ENCODE measurements around the gene PES1. TPM values are rescaled to one million over a fixed set of nuclear protein-coding genes. Genes with fewer than 3 reads are reported as not detected.

Gene PES1
- total and polyA plus RNA-seq, 2 of the 13 experiments (the other 11 are each of a cell fraction or from before 2014, with no cell fraction given), result 65.1 to 94.7 TPM

- peak; percentile 66 for TF ChIP-seq HNF1B (CRISPR knock-in tag; IDR thresholded peaks at IDR 0.05)
- no peak for TF ChIP-seq ZNF704 (CRISPR knock-in tag; IDR thresholded peaks at IDR 0.05; ENCODE audit: borderline replicate concordance)
- peak; percentile 25; the same call in 1 of the 2 replicates for TF ChIP-seq RXRB (CRISPR knock-in tag; IDR thresholded peaks at IDR 0.05; ENCODE audit: borderline replicate concordance)
- TF ChIP-seq LBX2 (CRISPR knock-in tag; IDR thresholded peaks at IDR 0.05; ENCODE audit: borderline replicate concordance), result no peak
- TF ChIP-seq XRCC5 (optimal IDR thresholded peaks at IDR 0.05; ENCODE audit: low read length), result peak; percentile 37
- TF ChIP-seq ZNF512B (CRISPR knock-in tag; IDR thresholded peaks at IDR 0.05; ENCODE audit: borderline replicate concordance), result no peak
- TF ChIP-seq FOXJ3 (CRISPR knock-in tag; IDR thresholded peaks at IDR 0.05; ENCODE audit: borderline replicate concordance), result no peak
- TF ChIP-seq ZNF335 (CRISPR knock-in tag; IDR thresholded peaks at IDR 0.05), result peak; percentile 83; the same call in 1 of the 2 replicates
- TF ChIP-seq RAD51 (IDR thresholded peaks at IDR 0.05; ENCODE audit: borderline replicate concordance), result no peak
- TF ChIP-seq MIXL1 (CRISPR knock-in tag; IDR thresholded peaks at IDR 0.05), result 0 out of 2 replicates have a peak, but pooled peaks have one; percentile 24
- TF ChIP-seq ZFAT (CRISPR knock-in tag; conservative IDR thresholded peaks at IDR 0.05), result no peak
- TF ChIP-seq ZNF549 (CRISPR knock-in tag; IDR thresholded peaks at IDR 0.05), result peak; percentile 98
- peak; percentile 31; the same call in 1 of the 2 replicates for TF ChIP-seq KDM2A (CRISPR knock-in tag; IDR thresholded peaks at IDR 0.05; ENCODE audit: borderline replicate concordance, low read depth)
- peak; percentile 41; the same call in 1 of the 2 replicates for TF ChIP-seq NCOR1 (IDR thresholded peaks at IDR 0.05; ENCODE audit: borderline replicate concordance, low read length)
- no peak for TF ChIP-seq TRIM22 (IDR thresholded peaks at IDR 0.05)
- no peak for TF ChIP-seq UBTF (CRISPR knock-in tag; IDR thresholded peaks at IDR 0.05)
- TF ChIP-seq ZNF136 (CRISPR knock-in tag; IDR thresholded peaks at IDR 0.05; ENCODE audit: low read depth), result no peak
- TF ChIP-seq ZSCAN29 (CRISPR knock-in tag; conservative IDR thresholded peaks at IDR 0.05), result no peak
- TF ChIP-seq CBX5 (CRISPR knock-in tag; IDR thresholded peaks at IDR 0.05; ENCODE audit: borderline replicate concordance), result peak; percentile 45; the same call in 1 of the 2 replicates
- TF ChIP-seq ZNF263 (CRISPR knock-in tag; IDR thresholded peaks at IDR 0.05), result 0 out of 2 replicates have a peak, but pooled peaks have one; percentile 30
Measured at GRCh38 chr22:30566125-30566524, 25.6 kb downstream of the PES1 start (continued).

Data from HepG2 (cell line).